Epidermal melanocyte (primary cell): ENCODE data around the gene PRDX3.

Experiments used
- DNase-seq: peaks from one replicate; pipeline ENCODE4 v3.0.0; 2011; ENCODE audit warnings: low spot score; ENCODE audit not compliant: insufficient read length

The PRDX3 gene

GRCh38 chr10:119131512-119132240, 46.9 kb downstream of the PRDX3 start:
- no peak for DNase-seq

GRCh38 chr10:119129721-119130120, 48.9 kb downstream of the PRDX3 start:
- DNase-seq, result no peak

DNA sequence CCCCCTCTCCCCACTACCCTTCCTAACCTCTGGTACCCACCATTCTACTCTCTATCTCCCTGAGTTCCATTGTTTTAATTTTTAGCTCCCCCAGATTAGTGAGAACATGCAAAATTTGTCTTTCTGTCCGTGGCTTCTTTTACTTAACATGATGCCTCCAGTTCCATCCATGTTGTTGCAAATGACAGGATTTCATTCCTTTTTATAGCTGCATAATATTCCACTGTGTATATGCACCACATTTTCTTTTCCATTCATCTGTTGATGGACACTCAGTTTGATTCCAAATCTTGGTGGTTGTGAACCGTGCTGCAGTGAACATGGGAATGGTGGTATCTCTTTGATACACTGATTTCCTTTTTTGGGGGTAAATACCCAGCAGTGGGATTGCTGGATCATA, 52.7 kb downstream of the PRDX3 start:
- no peak for DNase-seq

DNA sequence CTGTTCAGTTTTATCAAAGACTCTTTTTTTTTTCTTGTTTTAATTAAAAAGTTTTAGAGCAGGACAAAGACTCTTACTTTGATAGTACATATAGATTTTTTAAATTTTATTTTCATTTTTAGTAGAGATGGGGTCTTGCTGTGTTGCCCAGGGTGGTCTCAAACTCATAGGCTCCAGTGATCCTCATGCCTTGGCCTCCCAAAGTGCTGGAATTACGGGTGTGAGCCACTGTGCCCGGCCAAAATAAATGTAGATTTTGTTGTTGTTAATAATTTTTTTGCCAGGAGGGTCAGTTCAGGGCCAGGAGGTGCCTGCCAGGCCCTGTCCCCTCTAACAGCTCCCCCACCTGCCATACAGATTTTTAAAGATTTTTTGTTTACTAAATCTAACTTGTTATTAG, 57.7 kb downstream of the PRDX3 start:
- DNase-seq, result no peak

DNA sequence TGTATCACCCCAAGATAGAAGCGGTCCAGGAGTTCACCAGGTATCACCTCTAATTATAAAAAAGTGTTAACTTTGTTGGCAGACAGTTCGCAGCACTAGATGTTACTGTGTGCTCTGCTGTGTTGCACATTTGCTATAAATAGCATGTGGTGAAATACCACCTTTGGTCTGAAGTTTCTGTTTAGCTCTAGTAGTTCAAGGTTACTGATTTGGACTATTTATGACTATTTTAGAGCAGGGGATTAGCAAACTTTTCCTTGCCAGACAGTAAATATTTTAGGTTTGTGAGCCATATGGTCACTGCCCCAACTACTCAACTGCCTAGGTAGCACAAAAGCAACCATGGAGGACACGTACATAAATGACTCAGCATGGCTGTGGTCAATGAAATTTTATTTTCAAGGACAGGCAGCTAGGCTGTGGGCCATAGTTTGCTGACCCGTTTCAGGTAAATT, 58.2 kb downstream of the PRDX3 start:
- DNase-seq, result no peak

DNA sequence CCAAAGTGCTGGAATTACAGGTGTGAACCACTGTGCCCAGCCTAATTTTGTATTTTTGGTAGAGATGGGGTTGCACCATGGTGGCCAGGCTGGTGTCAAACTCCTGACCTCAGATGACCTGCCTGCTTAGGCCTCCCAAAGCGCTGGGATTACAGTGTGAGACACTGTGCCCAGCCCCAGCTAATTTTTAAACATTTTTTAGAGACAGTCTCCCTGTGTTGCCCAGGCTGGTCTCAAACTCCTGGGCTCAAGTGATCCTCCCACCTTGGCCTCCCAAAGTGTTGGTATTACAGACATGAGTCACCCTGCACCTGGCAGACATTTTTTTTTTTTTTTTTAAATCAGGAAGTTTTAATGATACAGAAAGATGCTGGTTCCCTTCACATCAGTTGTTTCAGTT, 59.2 kb downstream of the PRDX3 start:
- DNase-seq, result no peak

- no peak for DNase-seq
Observed at GRCh38 chr10:119118231-119118630, 60.4 kb downstream of the PRDX3 start.
